ENCODE measurements around the gene UCHL1.
"Not testable (repeated sequence)": the region's sequence is repeated elsewhere in the genome, so short reads cannot be mapped to it uniquely, and the experiment has no call there.

Gene UCHL1

DNA sequence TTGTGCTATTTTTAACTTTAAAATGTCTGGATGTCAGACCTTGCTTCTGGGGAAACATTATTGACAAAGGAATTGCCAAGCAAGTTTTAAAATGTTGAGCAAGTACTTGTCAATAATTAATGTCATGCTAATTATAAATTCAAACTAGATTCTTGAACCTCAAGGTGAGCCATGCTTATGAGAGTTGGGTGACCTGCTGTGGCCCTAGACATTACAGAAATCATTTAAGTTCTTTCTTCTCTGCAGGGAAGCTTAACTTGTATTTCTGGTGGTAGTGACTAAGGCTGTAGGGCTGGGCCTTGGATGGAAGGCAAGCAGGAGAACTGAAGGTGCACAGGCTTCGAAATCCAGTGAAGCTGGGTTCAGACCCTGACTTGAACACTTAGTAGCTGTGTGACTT lies 14.8 kb upstream of the UCHL1 start:
- no peak for DNase-seq (ENCODE audit: low spot score)

DNA sequence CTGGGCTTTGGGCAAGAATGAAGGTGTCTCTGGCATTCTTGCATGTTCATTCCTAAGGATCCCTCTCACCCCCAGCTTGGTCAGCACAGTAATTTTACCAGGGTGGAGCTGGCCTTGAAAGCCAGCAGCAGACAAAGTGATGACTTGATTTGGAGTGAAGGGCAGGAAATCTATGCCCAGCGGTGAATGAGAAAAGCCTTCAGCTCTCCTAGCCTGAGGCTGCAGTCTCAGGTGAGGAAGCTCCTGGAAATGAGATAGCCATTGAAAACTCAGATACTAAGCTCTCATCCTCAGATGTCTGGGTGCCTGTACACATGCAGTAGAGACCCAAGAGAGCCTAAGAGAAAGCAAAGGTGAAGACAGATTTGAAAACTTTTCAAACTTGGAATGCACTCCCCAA lies 10.7 kb upstream of the UCHL1 start:
- no peak for DNase-seq (ENCODE audit: low spot score)

DNA sequence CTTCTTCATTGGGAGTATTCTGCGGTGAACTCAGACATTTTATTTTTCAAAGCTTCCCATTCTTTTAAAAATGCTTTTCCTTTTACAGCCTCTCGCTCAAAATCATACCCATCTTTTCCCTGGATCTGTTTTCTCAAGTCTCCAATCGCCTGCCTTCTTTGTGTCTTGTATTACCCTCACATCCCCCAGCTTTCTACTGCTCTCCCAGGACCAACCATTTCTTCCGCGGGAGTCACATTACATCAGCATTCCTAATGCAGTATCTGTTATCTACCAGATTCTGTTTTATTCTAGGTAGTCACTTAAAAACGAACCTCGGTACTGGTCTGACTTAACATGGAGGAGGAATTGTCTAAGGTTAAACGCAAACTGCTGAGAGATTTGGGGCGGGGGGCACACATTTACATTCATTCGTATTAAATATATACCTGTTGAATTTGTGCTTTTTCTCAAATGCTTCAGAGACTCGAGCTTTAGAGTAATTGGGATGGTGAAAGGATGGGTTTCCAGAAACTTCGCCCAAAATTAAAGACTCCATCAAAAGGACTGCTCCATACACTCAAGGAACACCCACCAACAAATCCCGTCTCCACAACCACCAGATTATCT lies 493 bp upstream of the UCHL1 start:
- DNase-seq (ENCODE audit: low spot score): no peak

DNA sequence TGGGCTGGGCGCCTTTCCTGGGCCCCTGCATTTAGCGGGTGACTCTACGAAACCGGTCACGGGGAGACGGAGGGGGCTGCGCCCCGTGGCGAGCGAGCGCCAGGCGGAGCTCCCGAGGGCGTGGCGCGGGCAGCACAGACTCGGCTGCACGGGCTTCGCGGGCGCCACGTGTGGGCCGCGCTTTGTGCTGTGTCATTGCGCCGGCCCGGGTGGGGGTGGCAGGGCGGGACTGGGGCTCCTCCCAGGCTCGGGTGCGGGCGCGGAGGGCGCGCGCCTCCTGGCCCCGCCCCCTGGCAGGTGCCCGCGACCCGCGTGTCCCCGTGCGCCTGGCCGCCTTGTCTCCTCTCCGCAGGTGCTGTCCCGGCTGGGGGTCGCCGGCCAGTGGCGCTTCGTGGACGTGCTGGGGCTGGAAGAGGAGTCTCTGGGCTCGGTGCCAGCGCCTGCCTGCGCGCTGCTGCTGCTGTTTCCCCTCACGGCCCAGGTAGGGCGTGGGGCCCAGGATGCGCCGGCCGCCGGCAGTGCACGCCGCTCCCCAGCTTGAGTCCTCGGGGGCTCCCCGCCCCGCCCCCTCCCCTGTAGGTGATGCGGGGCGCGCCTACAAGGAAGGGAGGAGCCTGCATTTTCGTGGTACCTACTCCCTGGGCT lies 651 bp downstream of the UCHL1 start:
- no peak for DNase-seq (ENCODE audit: low spot score)

- no peak for DNase-seq (ENCODE audit: low spot score)
Observed at GRCh38 chr4:41257906-41258305, 1.2 kb downstream of the UCHL1 start.

DNA sequence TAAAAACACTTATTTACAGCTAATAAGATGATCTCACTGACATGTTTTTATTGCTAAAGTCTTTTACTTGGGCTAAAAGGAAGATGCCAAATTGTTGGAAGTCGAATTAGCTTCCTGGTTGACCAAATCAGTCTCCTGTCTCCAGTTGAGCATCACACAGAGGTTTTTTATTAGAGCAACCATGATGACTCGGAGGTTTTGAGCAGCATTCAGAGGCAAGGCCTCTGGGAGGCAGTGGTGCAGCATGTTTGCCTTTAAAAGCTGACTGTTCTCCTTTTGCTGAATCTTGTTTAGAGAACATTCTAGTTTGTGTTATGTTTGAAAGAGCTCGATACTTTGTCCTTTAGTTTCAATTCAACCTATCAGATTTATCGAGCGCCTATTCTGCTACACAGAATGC lies 2.1 kb downstream of the UCHL1 start:
- no peak for DNase-seq (ENCODE audit: low spot score)

DNA sequence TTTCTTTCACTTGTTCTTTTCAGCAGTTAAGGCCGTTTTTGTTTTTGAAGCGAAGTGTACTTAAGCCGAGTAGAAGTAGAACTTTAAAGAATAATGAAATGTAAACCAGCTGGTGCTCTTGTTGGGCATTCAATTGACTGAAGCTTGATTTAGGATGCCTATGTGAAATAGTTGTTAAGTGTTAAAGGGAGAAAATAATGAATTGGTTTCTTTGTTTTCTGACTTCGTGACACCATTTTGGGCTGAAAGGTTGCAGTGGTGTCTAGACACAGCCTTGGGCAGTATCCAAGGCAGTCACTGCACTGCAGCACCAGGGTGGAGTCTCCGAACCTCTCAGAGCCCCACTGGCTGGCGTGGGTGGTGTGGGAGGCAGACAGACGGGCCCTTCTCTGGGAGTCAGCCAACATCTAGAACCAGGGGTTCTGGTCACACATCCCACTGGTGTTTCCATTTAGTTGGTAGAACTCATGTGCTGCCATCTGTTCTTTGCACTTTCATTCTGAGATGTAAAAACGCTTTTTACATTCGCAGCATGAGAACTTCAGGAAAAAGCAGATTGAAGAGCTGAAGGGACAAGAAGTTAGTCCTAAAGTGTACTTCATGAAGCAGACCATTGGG lies 3.5 kb downstream of the UCHL1 start:
- DNase-seq (ENCODE audit: low spot score): no peak

DNA sequence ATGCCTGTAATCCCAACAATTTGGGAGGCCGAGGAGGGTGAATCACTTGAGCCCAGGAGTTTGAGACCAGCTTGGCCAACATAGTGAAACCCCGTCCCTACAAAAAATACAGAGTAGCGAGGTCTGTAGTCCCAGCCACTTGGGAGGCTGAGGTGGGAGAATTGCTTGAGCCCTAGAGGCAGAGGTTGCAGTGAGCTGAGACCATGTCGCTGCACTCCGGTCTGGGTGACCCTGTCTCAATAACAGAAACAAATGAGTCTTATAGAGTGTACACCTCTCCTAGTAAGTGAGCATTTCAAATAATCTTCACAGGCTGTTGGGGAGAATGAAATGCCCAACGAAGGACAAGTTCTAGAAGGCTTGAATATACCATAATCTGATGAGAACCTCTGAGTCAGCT lies 5.5 kb downstream of the UCHL1 start:
- DNase-seq (ENCODE audit: low spot score): no peak

DNA sequence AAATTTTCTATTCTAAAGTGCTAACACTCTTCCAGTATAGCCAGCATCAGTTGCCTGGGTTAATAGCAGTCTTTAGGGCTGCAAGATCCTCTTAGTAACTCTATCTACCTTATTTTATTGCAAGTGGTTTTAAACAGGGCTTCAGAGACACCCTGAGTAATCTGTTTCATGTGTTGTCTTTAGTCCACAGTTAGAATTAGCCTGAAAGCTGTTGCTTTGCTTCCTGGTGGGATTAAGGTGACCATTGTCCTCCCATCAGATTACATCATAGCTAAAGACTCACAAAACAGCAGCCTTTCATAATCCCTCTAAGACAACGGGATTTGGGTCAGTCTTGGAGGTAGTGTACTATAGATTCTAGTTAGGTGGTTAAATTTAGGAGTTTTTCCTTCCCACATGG lies 7.5 kb downstream of the UCHL1 start:
- no peak for DNase-seq (ENCODE audit: low spot score)

- DNase-seq (ENCODE audit: low spot score): no peak
Observed at GRCh38 chr4:41267997-41268396, 11.3 kb downstream of the UCHL1 start.

DNA sequence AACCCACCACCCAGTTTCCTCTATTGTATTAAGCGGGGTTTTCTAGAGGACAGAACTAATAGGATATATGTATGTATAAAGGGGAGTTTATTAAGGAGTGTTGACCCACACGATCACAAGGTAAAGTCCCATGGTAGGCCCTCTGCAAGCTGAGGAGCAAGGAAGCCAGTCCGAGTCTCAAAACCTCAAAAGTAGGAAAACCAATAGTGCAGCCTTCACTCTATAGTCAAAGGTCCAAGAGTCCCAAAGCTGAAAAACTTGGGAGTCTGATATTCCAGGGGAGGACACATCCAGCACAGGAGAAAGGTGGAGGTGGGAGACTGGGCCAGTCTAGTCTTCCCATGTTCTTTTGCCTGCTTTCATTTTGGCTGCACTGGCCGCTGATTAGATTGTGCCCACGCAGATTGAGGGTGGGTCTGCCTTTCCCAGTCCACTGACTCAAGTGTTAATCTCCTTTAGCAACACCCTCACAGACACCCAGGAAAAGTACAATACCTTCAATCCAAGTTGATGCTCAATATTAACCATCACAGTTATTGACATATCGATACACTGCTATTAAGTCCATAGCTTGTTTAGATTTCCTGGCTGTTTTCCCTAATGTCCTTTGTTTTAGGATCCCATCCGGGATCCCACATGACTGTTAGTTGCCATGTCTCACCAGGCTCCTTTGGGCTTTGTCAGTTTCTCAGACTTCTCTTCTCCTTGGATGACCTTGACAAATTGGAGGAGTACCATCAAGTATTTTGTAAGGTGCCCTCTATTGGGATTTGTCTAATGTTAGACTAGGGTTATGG lies 12.2 kb downstream of the UCHL1 start:
- no peak for DNase-seq (ENCODE audit: low spot score)

DNA sequence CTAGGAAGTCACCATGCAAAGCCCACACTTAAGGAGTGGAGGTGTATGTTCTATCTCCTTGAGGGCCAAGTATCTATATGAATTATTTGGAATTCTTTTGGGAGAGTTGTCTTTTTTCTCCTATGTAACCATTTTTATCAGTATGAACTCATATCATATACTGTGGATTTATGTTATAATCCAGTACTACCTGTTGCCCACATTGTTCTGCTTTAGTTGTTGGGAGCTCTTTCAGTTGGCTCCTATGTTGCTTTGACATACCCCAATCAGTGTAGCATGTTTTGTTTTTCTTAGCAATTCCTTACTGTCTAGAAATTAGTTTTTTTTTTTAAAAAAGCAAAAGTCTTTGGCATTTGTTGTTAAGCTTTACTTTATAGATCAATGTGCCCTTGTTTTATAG lies 13.0 kb downstream of the UCHL1 start:
- no peak for DNase-seq (ENCODE audit: low spot score)

DNA sequence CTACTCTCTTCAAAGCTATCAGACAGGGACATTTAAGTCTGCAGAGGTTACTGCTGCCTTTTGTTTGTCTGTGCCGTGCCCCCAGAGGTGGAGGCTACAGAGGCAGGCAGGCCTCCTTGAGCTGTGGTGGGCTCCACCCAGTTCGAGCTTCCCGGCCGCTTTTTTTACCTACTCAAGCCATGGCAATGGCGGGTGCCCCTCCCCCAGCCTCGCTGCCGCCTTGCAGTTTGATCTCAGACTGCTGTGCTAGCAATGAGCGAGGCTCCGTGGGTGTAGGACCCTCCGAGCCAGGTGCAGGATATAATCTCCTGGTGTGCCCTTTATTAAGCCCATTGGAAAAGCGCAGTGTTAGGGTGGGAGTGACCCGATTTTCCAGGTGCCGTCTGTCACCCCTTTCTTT lies 19.2 kb downstream of the UCHL1 start:
- not testable (repeated sequence) for DNase-seq (ENCODE audit: low spot score)

- no peak for DNase-seq (ENCODE audit: low spot score)
Observed at GRCh38 chr4:41280010-41280409, 23.3 kb downstream of the UCHL1 start.

DNA sequence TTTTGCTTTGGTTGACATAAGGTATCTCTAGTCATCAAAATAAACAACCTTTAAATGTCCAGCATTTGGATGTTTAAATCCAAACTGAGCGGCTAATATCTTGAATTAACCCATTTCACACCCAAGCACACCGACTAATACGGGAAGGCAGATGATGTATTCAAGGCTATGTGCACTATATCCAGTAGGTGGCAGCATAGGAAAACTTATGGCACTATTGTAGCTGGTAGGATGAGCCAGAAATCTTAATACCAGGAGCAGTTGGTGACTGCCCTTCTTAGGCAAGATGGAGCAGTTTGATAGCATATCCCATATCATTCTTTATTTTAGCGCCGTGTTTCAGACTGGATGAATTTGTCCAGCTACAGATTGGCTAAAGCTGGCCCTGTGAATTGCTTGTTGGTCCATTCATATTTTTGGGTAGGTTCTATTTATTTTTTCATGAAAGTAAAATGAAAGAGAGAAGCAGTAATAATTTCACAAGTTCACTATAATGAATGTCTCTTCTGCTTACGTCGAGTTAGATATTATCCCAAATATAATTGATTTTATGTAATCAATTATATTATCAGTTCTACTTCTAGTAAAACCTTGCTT lies 24.4 kb downstream of the UCHL1 start:
- DNase-seq (ENCODE audit: low spot score): peak; percentile 53

- DNase-seq (ENCODE audit: low spot score): no peak
Observed at GRCh38 chr4:41282366-41282765, 25.6 kb downstream of the UCHL1 start.

GRCh38 chr4:41285202-41285863 lies 28.6 kb downstream of the UCHL1 start:
- DNase-seq (ENCODE audit: low spot score): no peak

- no peak for DNase-seq (ENCODE audit: low spot score)
Observed at GRCh38 chr4:41285864-41286235, 29.1 kb downstream of the UCHL1 start.

DNA sequence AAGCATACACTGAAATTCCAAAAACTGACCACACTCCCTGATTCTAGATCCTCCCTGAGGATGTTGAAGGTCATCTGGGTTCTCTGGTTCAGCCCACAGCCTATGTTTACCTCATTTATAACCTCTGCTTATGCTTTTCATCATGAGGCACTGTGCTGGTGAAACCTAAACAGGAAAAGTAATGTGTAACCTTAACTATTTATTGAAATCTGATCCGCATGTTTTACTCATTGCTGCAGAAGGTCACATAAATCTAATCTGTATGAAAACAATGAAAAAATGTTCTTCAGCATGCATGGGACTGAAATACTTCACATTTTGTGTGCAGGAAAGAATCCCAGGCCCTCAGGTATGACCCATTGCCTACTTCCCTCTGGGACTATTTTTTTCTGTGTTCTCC lies 30.3 kb downstream of the UCHL1 start:
- no peak for DNase-seq (ENCODE audit: low spot score)

DNA sequence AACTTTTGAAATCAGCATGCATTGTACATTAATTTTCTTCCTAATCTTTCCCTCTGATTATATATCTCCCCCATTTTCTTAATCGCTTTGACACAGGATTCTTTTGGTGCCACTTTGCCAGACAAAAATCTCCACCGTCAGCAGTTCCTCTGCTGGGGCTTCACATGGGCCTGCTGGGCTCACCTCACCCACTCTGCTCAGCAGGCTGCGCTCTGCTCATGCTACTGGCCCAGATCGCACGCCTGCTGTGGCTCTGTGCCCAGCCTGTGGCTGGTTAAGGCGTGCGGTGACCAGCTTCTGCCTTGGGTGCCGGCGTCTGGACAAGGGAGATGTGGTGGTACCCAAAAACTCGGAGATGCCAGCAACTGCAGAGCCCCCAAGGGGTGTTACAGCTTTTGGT lies 31.1 kb downstream of the UCHL1 start:
- DNase-seq (ENCODE audit: low spot score): no peak

- no peak for DNase-seq (ENCODE audit: low spot score)
Observed at GRCh38 chr4:41288254-41288653, 31.5 kb downstream of the UCHL1 start.

- no peak for DNase-seq (ENCODE audit: low spot score)
Observed at GRCh38 chr4:41290479-41290878, 33.8 kb downstream of the UCHL1 start.

Data from CD4-positive, alpha-beta T cell treated with Interleukin-15 for 4 hours (primary cell).